HepG2 (cell line): ENCODE data around the gene NAV3. TPM values are rescaled to one million over a fixed set of nuclear protein-coding genes. Genes with fewer than 3 reads are reported as not detected.

ENCODE experiments used
- ATAC-seq: fragments of 200-7000 bp; cut with Tn5 transposase; 3 replicates; pipeline ENCODE4 v1.9.1; 2020; ENCODE audit warnings: mild to moderate bottlenecking, moderate library complexity
- BruUV-seq: library from RNA; stranded (reverse); fragments of 400-500 nt; replicated peaks from 2 replicates; lab custom pipeline; 2021; lab: Mats Ljungman, UMichigan
- CTCF ChIA-PET: fragments of 300-600 bp; formaldehyde crosslinking; extraction: SDS; loops from one replicate; lab custom pipeline; 2021; ENCODE audit warnings: low total read pairs, inconsistent platforms, low intra/inter-chr PET ratio; lab: Yijun Ruan, JAX
- POLR2A ChIA-PET: fragments of 350-600 bp; sonication (Branson Sonifier 250); formaldehyde crosslinking; loops from one replicate; lab custom pipeline; 2020; ENCODE audit warnings: antibody characterized with exemption, inconsistent platforms; lab: Yijun Ruan, JAX
- DNase-seq: peaks from one replicate; pipeline ENCODE4 v3.0.0-alpha.2; 2015; ENCODE audit warnings: low spot score
- FAIRE-seq: peaks from 3 replicates; lab custom pipeline; 2011; peaks lifted over from hg19 to GRCh38; lab: Jason Lieb, UNC
- H2AFZ ChIP-seq: one replicate; pipeline ENCODE4 v1.6.1; 2011; ENCODE audit warnings: low read length, inconsistent platforms
- H3K27ac ChIP-seq: fragments of 300-600 bp; 3 replicates; pipeline ENCODE4 v1.8.0; 2011; ENCODE audit warnings: mixed run types, mild to moderate bottlenecking, mixed read lengths, low read length, inconsistent platforms; ENCODE audit not compliant: insufficient read depth; ENCODE audit errors: extremely low read length
- H3K27me3 ChIP-seq, 2 experiments: fragments of 200-600 bp in 1 of 2; 2 replicates in 1 of 2; 3 replicates in 1 of 2; pipeline versions ENCODE4 v1.6.0 to v1.8.0; 2011; ENCODE audit warnings: low read length in 2 of 2, mild to moderate bottlenecking in 2 of 2, moderate library complexity in 2 of 2, inconsistent platforms in 1 of 2; ENCODE audit not compliant: insufficient read depth in 2 of 2, control insufficient read depth in 1 of 2
- H3K36me3 ChIP-seq, 2 experiments: fragments of 200-600 bp in 1 of 2; replicated peaks in 1 of 2; 2 replicates in 1 of 2; 3 replicates in 1 of 2; pipeline versions ENCODE4 v1.5.1 to v1.8.0; 2011; ENCODE audit warnings: low read length in 2 of 2, inconsistent platforms in 1 of 2; ENCODE audit not compliant: insufficient read depth in 2 of 2, control insufficient read depth in 1 of 2
- H3K4me1 ChIP-seq: 2 replicates; pipeline ENCODE4 v1.5.1; 2012; ENCODE audit warnings: low read length, inconsistent platforms; ENCODE audit not compliant: insufficient read depth
- H3K4me2 ChIP-seq: 2 replicates; pipeline ENCODE4 v1.6.0; 2011; ENCODE audit warnings: low read depth, low read length, inconsistent platforms
- H3K4me3 ChIP-seq, 3 experiments: fragments of 200-600 bp in 1 of 3; sonication (generic), shearing (Covaris generic) in 1 of 3; replicated peaks in 1 of 3; 2 replicates each; pipeline ENCODE4 v1.5.1; 2011 to 2016; ENCODE audit warnings: low read length in 3 of 3, inconsistent platforms in 2 of 3, low read depth in 2 of 3, mild to moderate bottlenecking in 2 of 3, control low read depth in 1 of 3, mixed read lengths in 1 of 3; ENCODE audit not compliant: insufficient read depth in 1 of 3
- H3K79me2 ChIP-seq: one replicate; pipeline ENCODE4 v1.6.1; 2011; ENCODE audit warnings: low read length, inconsistent platforms; ENCODE audit not compliant: insufficient read depth
- H3K9ac ChIP-seq: 2 replicates; pipeline ENCODE4 v1.6.0; 2011; ENCODE audit warnings: mild to moderate bottlenecking, low read depth, low read length, inconsistent platforms; ENCODE audit not compliant: insufficient read depth
- H3K9me3 ChIP-seq: 2 replicates; pipeline ENCODE4 v1.5.1; 2012; ENCODE audit warnings: mild to moderate bottlenecking, low read length
- H4K20me1 ChIP-seq: 2 replicates; pipeline ENCODE4 v1.6.0; 2011; ENCODE audit warnings: inconsistent platforms, mild to moderate bottlenecking, low read length, moderate library complexity; ENCODE audit not compliant: insufficient read depth
- DDIT3 ChIP-seq: sonication (generic); formaldehyde crosslinking; IDR thresholded peaks from 2 replicates; pipeline ENCODE4 v1.4.0; 2020; ENCODE audit warnings: mild to moderate bottlenecking, missing genetic modification reagents
- FOXA1 ChIP-seq, 2 experiments: fragments of 450-650 bp in 1 of 2; sonication (generic) in 1 of 2; formaldehyde crosslinking in 1 of 2; IDR thresholded peaks; 2 replicates each; pipeline versions ENCODE4 v1.4.0 to v1.6.1; 2016 to 2020; ENCODE audit warnings: missing genetic modification reagents in 1 of 2
- GLMP ChIP-seq: sonication (generic); formaldehyde crosslinking; IDR thresholded peaks from 2 replicates; pipeline ENCODE4 v1.9.0; 2021; ENCODE audit warnings: missing genetic modification reagents, mild to moderate bottlenecking, borderline replicate concordance
- MAFF ChIP-seq: IDR thresholded peaks from 2 replicates; pipeline ENCODE4 v1.6.1; 2011; ENCODE audit warnings: low read depth, low read length, improper control_type of control experiment
- MAFK ChIP-seq, 2 experiments: IDR thresholded peaks in 1 of 2; conservative IDR thresholded peaks in 1 of 2; 2 replicates each; pipeline ENCODE4 v1.6.1; 2011; ENCODE audit warnings: improper control_type of control experiment in 2 of 2, low read length in 2 of 2
- PTBP1 ChIP-seq: fragments of 200-400 bp; formaldehyde crosslinking; IDR thresholded peaks from 2 replicates; pipeline ENCODE4 v1.6.1; 2018; ENCODE audit warnings: low read length, low read depth; ENCODE audit not compliant: poor library complexity, severe bottlenecking
- WGBS: methylation state at CpG from one replicate; pipeline ENCODE4 v1.1.6; 2017; ENCODE audit warnings: low lambda C conversion rate; 5-methylcytosine and 5-hydroxymethylcytosine counted together
- in situ Hi-C: cut with HindIII; loops from 2 replicates; pipeline ENCODE4 v1.10.0; 2017; ENCODE audit warnings: low pct_unique_long_range_greater_than_20kb; ENCODE audit not compliant: extremely low pct_ligation_motif_present
- intact Hi-C: fragments of 100-400 bp; cut with micrococcal nuclease; formaldehyde crosslinking; loops from one replicate; pipeline ENCODE4 v1.10.0; 2022; ENCODE audit not compliant: unreplicated experiment
- polyA plus RNA-seq, 8 experiments: library from polyadenylated mRNA; depleted of rRNA in 3 of 8; stranded (reverse) in 7 of 8; unstranded in 1 of 8; fragments of >200 nt; fragmentation: Illumina TruSeq in 4 of 8; extraction: Trizol in 4 of 8; gene quantifications; 2 replicates each; pipeline versions ENCODE4 v1.2.1 to v1.2.3, GENCODE V29; 2011 to 2016; ENCODE audit warnings: low read depth in 4 of 8, missing spikeins in 1 of 8, mixed read lengths in 1 of 8; ENCODE audit not compliant: insufficient read depth in 1 of 8
- total RNA-seq, 5 experiments: library from RNA; depleted of rRNA; stranded (reverse); fragments of >200 nt; fragmentation: Illumina TruSeq; extraction: Trizol; gene quantifications; 2 replicates each; pipeline ENCODE4 v1.2.3, GENCODE V29; 2016; ENCODE audit warnings: low read depth in 1 of 5

NAV3 gene
- total and polyA plus RNA-seq, 2 of the 13 experiments (the other 11 are each of a cell fraction or from before 2014, with no cell fraction given), result 0.01 to 0.18 TPM

- DNase-seq, result no peak
- no peaks in the 10 kb centered on the region for H3K4me1 ChIP-seq
- no peaks in the 10 kb centered on the region for H3K9me3 ChIP-seq
- no peak for TF ChIP-seq FOXA1 (IDR thresholded peaks at IDR 0.05)
- no peak for TF ChIP-seq FOXA1 (CRISPR knock-in tag; IDR thresholded peaks at IDR 0.05)
- TF ChIP-seq MAFK (conservative IDR thresholded peaks at IDR 0.05 in 1 of 2, IDR thresholded peaks at IDR 0.05 in 1 of 2; ENCODE audit: low read length in 2 of 2), result peak; percentile 25 to 71; a peak in 2 of 4 replicates
- TF ChIP-seq MAFF, result peak; percentile 49; the same call in 1 of the 2 replicates
- no peak for ATAC-seq
- in situ Hi-C loops (no loop called here), intact Hi-C loops (no loop called here)
- ChIA-PET CTCF (no interaction called here), POLR2A (no interaction called here)
- no peak overlapping the region for H3K4me2 ChIP-seq
- H3K27me3 ChIP-seq, result no peaks in the 10 kb centered on the region
- no peak for FAIRE-seq
- no peaks in the 10 kb centered on the region for H3K79me2 ChIP-seq
- H2AFZ ChIP-seq, result no peak overlapping the region
- H3K9ac ChIP-seq, result no peak overlapping the region
- H3K36me3 ChIP-seq, result no peaks in the 10 kb centered on the region
- no TSS peak for BruUV-seq
- H3K4me3 ChIP-seq, result no peak overlapping the region
- no peak overlapping the region for H3K27ac ChIP-seq
- 1% methylated on average over 2 of the region's 2 CpGs for WGBS
- no peaks in the 10 kb centered on the region for H4K20me1 ChIP-seq
Measured at GRCh38 chr12:77834618-77835017, 3.9 kb downstream of the NAV3 start.

- BruUV-seq, result no TSS peak
- no peak for FAIRE-seq
Measured at GRCh38 chr12:77835969-77836368, 5.3 kb downstream of the NAV3 start.

More at GRCh38 chr12:77835969-77836368, 5.3 kb downstream of the NAV3 start:
- in situ Hi-C loops, result no loop called here
- ChIA-PET POLR2A (no interaction called here), CTCF (no interaction called here)
- TF ChIP-seq PTBP1 (no peak), GLMP (CRISPR knock-in tag) (no peak), DDIT3 (CRISPR knock-in tag) (no peak)
- no peak overlapping the region for H3K9ac ChIP-seq
- DNase-seq, result no peak
- H3K27ac ChIP-seq, result no peak overlapping the region
- H3K27me3 ChIP-seq, result no peaks in the 10 kb centered on the region
- no peaks in the 10 kb centered on the region for H3K36me3 ChIP-seq
- no peak overlapping the region for H3K4me2 ChIP-seq
- no peaks in the 10 kb centered on the region for H3K79me2 ChIP-seq
- no peaks in the 10 kb centered on the region for H4K20me1 ChIP-seq
- H2AFZ ChIP-seq, result no peak overlapping the region
- H3K9me3 ChIP-seq, result no peaks in the 10 kb centered on the region
- no peak overlapping the region for H3K4me3 ChIP-seq
- intact Hi-C loops, result no loop called here
- ATAC-seq, result no peak
- H3K4me1 ChIP-seq, result no peaks in the 10 kb centered on the region
